Activated CD4-positive, alpha-beta T cell treated with anti-CD3 and anti-CD28 coated beads, Interleukin-2, amount 50 U/mL, for 1 hour (primary cell): ENCODE results near the gene TMED3.
"Not testable (repeated sequence)": the region's sequence is repeated elsewhere in the genome, so short reads cannot be mapped to it uniquely, and the experiment has no call there.

Experiments
- DNase-seq: peaks from one replicate; pipeline ENCODE4 v3.0.0-alpha.2; 2020

Gene TMED3

GRCh38 chr15:79319973-79320372 is 9.1 kb downstream of the TMED3 start:
- not testable (repeated sequence) for DNase-seq

DNA sequence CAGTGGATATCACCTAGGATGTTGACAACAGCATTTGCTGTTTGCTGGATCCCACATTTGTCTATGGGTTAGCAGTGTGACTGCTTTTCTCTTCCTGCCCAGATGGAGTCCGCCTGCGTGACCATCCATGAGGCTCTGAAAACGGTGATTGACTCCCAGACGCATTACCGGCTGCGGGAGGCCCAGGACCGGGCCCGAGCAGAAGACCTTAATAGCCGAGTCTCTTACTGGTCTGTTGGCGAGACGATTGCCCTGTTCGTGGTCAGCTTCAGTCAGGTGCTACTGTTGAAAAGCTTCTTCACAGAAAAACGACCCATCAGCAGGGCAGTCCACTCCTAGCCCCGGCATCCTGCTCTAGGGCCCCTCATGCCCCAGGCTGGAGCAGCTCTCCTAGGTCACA is 11.0 kb downstream of the TMED3 start:
- DNase-seq, result no peak

DNA sequence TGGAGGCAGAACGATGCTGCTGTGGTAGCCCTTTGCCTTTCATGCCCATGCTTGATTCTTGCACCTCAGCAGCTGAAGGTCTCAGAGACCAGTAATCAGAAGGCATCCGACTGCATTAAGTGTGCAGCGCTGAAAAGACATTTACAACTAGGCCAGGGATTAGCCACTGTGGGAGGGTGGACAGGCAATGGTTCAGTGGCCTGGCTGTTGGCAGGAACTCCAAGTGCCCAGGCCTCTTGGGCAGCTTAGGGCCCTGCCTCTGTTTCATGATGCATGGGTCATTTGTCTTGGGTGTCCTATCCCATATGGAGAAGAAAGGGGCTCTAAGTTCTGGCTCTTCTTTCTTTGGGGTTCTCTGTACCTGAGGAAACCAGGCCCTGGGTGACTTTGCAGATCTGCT is 11.4 kb downstream of the TMED3 start:
- no peak for DNase-seq

DNA sequence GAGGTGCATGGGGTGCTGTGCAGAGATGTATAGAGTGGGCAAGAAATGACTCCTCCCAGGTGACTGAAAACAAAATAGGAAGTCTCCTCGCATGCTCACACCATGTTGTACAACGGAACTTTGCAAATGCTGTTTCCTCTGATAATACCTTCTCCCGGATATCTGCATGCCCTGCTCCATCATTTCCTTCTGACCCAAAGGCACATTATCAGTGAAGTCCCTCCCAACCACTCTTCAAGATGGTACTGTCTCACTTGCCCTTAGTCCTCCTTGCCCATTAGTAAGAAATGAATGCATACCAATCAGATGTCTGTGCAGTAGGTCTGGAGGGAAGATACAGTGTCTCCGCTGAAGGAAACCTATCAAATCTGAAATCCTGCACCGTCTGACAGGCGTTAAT is 12.0 kb downstream of the TMED3 start:
- no peak for DNase-seq

DNA sequence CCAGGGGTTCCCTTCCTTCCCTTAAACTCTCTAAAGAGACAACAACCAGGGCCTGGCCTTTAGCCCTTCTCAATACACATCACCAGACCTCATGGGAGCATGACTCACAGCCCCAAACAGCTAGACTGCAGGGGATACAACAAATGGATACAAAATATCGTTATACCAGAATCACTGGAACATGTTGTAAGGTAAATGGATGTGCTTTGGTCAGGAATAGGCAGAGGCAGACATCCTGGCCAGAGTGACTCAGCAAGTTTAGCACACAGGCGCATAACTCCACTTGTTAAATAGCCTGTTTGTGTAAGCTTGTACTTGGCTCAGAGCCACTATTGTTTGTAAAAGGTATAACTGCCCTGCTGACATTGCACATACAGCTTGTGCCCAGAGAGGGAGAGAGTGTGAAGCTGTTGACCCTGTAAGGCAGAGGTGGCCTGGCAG is 18.3 kb downstream of the TMED3 start:
- no peak for DNase-seq

DNA sequence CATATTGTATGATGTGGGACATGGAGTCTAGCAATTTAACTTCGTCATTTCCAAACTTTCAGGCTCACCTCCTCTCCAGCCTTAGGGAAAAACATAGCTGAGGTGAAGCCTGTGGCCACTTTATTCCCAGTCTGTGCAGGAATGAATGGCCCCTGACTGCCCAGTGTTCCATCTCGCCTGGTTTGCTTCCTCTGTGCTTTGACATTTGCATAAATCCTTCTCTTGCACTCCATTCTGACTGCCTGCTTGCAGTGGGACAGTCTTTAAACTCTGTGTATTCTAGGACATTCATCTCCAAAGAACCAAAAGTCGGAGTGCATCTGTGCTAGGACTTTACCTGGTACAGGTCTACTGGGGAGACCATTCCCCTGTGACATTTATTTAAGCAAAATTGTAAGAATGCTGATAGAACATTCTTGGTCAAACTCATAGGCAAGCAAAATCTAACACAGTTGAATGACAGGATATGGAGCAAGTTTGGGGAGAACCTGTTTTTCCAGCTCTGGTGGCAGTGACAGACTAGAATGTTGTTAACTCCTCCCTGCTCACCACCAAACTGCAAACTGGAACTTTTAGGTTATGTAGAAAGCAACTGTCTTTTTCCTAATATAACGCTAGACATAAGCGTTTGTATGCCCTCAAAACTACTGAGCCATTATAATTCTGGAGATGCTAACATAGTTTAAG is 22.1 kb downstream of the TMED3 start:
- DNase-seq, result no peak

GRCh38 chr15:79337591-79337990 is 26.7 kb downstream of the TMED3 start:
- DNase-seq, result no peak

GRCh38 chr15:79339588-79340314 is 28.8 kb downstream of the TMED3 start:
- DNase-seq, result no peak

DNA sequence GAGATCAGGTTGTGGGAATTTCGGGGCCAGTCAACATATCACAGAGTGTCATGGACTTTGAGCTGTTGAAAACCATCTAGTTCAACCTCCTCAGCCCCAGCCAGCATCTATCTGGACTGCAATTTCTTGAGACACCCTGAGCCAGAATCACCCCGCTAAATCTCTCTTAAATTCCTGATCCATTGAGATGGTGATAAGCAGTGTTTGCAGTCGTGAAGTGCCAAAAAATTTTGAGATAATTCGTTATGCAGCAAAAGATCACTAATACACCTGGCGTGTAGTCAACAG is 29.3 kb downstream of the TMED3 start:
- no peak for DNase-seq

DNA sequence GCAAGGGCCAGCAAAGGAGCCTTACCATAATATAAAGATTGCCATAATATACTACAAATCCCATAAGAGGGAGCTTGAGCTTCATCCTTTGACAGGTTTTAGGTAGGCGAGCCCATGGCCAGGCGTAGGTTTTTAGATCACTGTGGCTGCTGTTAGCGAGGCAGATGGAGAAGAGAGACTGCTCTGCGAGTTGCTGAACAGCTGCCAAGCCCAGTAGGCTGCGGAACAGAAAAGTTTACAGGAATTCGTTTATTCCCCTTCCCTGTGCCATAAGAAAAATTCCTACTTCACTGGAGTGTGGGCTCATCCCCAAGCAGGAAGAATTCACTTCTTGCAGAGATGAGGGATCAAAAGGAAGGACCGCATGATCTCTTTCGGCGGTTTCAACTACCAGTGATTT is 30.5 kb downstream of the TMED3 start:
- no peak for DNase-seq

DNA sequence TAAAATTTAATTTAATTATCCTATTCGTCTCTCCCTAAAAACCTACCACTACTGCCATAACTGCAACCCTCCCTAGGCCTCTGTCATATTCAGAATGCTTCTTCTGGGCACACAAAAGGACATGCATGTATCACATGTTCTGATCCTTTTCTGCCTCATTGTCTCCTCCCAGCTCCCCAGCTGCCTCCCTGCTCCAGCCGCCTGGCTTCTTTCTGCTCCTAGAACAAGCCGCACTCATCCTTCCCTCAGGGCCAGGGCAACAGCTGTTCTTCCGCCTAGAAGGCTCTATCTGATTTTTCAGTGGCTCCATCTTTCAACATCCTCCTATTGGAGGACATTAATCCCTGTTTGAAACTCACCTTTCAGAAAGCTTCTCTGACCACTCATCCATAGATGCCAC is 38.6 kb downstream of the TMED3 start:
- DNase-seq, result no peak

GRCh38 chr15:79352206-79352605 is 41.3 kb downstream of the TMED3 start:
- no peak for DNase-seq

DNA sequence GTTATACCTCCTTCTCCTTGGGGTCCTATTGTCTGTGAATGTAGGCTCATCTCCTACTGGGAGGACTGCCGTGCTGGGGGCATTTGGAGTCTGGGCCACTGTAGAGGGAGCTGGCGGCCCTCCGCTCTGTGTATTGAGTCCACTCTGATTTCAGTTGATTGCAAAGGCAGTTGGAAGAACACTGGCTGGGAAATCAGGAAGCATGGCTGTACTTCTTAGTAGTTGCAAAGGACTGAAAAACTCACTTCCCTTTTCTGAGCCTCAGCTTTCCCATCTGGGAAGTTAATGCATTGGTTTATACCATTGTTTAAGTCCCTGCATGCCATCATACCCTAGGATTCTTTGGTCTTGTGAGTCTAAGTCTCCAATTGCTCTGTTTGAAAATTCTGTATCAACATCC is 46.7 kb downstream of the TMED3 start:
- no peak for DNase-seq

GRCh38 chr15:79358069-79358468 is 47.2 kb downstream of the TMED3 start:
- no peak for DNase-seq

DNA sequence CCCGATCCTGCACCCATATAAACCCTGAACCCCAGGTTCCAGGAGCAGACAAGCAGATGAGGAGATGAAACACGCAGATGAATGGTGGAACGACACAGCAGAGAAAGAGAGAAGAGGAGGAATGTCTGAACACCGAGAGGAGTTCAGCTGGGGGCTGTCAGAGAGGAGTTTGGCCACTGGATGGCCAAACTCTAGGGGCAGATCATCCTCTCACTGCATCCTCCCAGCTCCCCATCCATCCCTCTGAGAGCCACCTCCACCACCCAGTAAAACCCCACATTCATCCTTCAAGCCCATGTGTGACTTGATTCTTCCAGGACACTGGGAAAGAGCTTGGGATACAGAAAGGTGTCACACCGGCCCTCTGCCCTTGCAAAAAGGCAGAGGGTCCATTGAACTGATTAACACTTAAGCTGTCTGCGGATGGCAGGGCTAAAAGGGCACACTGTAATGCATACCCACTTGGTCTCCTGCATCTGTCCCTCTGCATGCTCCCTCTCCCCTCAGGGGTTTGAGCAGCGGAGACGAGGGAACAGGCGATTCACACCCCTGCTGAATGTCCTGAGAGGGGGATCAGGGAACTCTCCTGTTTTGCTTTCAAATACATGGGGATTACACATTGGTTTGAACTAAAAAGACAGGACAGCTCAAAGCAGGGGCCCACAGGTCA is 53.8 kb downstream of the TMED3 start:
- no peak for DNase-seq

DNA sequence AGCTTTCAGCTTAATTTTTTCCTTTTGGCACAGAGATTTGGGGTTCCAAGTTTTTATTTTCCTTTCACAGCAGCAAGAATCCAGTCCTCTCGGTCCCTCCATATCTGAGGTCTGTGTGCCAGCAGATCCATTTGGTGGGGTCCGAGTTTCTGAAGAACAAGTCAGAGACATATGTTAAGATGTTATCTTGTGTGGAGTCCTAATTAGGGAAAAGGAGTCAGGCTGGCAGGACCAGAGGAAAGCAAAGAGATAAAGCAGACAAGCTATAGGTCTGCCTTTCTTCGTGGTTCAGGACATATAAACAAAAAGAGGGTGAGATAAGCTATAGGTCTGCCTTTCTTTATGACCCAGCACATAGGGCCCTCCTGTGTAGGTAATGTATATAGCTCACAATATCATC is 54.9 kb downstream of the TMED3 start:
- no peak for DNase-seq

DNA sequence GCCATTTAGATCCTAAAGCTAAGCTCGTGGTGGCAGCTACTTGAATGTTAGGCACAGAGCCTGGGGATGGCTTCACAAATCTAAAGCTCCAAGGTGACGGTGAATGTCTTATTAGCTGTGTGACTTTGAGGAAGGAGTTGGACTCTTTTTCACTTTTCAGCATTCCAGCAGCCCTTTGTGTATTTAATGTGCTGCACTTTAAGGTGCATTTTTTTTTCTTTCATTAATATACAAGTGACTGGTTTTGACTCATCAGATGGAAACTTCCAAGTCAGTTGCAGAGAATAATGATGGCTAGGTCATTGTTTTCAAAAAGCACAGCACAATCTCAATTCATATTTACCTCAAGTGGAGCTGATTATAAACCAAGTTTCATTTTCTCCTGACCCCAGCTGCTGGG is 55.8 kb downstream of the TMED3 start:
- DNase-seq, result no peak

GRCh38 chr15:79370716-79371115 is 59.8 kb downstream of the TMED3 start:
- no peak for DNase-seq

GRCh38 chr15:79371591-79371990 is 60.7 kb downstream of the TMED3 start:
- DNase-seq, result no peak

DNA sequence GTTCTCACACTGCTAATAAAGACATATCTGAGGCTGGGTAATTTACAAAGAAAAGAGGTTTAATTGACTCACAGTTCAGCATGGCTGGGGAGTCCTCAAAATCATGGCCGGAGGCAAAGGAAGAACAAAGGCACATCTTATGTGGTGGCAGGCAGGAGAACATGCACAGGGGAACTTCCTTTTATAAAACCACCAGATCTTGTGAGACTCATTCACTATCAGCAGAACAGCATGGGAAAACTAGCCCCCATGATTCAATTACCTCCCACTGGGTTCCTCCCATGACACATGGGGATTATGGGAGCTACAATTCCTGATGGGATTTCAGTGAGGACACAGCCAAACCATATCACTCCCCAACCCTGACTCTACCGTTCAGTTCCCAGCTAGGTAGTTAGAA is 61.5 kb downstream of the TMED3 start:
- no peak for DNase-seq
